ENCODE measurements around the gene ERFE. TPM values are rescaled to one million over a fixed set of nuclear protein-coding genes. Genes with fewer than 3 reads are reported as not detected.

The ERFE gene
- total RNA-seq, 1 experiment from 2014 or later = 4.5 TPM

DNA sequence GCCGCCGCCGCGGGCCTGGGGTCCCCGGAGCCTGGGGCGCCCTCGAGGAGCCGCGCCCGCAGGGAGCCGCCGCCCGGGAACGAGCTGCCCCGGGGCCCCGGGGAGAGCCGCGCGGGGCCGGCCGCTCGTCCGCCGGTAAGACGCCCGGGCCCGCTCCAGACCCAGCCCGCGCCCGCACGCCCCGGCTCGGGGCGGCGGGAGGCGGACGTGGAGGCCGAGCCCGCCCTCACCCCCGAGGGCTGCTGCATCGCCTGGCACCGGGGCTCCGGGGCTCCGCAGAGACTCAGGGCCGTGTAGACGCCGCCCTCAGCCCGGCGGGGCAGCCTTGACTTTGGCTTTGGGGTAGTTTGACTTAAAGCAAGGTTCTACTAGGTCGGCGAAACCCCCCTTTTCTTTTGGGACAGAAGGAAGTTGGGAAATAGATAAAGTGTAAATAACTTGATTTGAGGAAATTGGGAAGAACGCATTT is 335 bp downstream of the ERFE start:
- peaks cover 11% of the 10 kb centered on the region for H3K4me1 Mint-ChIP-seq
- DNase-seq (ENCODE audit: low spot score) = no peak
- CTCF ChIA-PET = interaction anchor here (0.6 to 2.2 kb wide), 7 partner anchors 17 to 301 kb away, joined by 3 to 35 read pairs (median 3); no protein-coding TSS in a partner anchor
- ATAC-seq = peak; percentile 6
- H3K36me3 Mint-ChIP-seq = no peaks in the 10 kb centered on the region
- peaks cover 42% of the 10 kb centered on the region for H3K27me3 Mint-ChIP-seq (ENCODE audit: low read depth)
- no peak overlapping the region for H3K27ac Mint-ChIP-seq
- peak overlapping the region; percentile 71 for H3K4me3 Mint-ChIP-seq
- H3K9me3 Mint-ChIP-seq = peaks cover 5% of the 10 kb centered on the region
- POLR2A ChIA-PET = no interaction called here
- TF ChIP-seq, protein P1, sequence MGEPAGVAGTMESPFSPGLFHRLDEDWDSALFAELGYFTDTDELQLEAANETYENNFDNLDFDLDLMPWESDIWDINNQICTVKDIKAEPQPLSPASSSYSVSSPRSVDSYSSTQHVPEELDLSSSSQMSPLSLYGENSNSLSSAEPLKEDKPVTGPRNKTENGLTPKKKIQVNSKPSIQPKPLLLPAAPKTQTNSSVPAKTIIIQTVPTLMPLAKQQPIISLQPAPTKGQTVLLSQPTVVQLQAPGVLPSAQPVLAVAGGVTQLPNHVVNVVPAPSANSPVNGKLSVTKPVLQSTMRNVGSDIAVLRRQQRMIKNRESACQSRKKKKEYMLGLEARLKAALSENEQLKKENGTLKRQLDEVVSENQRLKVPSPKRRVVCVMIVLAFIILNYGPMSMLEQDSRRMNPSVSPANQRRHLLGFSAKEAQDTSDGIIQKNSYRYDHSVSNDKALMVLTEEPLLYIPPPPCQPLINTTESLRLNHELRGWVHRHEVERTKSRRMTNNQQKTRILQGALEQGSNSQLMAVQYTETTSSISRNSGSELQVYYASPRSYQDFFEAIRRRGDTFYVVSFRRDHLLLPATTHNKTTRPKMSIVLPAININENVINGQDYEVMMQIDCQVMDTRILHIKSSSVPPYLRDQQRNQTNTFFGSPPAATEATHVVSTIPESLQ (CRISPR knock-in tag; IDR thresholded peaks at IDR 0.05) = no peak
- no peak for TF ChIP-seq ZNF121 (CRISPR knock-in tag; IDR thresholded peaks at IDR 0.05)
- TF ChIP-seq ZNF396 (CRISPR knock-in tag; IDR thresholded peaks at IDR 0.05; ENCODE audit: borderline replicate concordance) = no peak
- TF ChIP-seq MXD4 (CRISPR knock-in tag; IDR thresholded peaks at IDR 0.05; ENCODE audit: borderline replicate concordance) = no peak
- no peak for TF ChIP-seq EMX1 (CRISPR knock-in tag; IDR thresholded peaks at IDR 0.05)
- no peak for TF ChIP-seq JUN (CRISPR knock-in tag; IDR thresholded peaks at IDR 0.05)
- TF ChIP-seq, protein P2, sequence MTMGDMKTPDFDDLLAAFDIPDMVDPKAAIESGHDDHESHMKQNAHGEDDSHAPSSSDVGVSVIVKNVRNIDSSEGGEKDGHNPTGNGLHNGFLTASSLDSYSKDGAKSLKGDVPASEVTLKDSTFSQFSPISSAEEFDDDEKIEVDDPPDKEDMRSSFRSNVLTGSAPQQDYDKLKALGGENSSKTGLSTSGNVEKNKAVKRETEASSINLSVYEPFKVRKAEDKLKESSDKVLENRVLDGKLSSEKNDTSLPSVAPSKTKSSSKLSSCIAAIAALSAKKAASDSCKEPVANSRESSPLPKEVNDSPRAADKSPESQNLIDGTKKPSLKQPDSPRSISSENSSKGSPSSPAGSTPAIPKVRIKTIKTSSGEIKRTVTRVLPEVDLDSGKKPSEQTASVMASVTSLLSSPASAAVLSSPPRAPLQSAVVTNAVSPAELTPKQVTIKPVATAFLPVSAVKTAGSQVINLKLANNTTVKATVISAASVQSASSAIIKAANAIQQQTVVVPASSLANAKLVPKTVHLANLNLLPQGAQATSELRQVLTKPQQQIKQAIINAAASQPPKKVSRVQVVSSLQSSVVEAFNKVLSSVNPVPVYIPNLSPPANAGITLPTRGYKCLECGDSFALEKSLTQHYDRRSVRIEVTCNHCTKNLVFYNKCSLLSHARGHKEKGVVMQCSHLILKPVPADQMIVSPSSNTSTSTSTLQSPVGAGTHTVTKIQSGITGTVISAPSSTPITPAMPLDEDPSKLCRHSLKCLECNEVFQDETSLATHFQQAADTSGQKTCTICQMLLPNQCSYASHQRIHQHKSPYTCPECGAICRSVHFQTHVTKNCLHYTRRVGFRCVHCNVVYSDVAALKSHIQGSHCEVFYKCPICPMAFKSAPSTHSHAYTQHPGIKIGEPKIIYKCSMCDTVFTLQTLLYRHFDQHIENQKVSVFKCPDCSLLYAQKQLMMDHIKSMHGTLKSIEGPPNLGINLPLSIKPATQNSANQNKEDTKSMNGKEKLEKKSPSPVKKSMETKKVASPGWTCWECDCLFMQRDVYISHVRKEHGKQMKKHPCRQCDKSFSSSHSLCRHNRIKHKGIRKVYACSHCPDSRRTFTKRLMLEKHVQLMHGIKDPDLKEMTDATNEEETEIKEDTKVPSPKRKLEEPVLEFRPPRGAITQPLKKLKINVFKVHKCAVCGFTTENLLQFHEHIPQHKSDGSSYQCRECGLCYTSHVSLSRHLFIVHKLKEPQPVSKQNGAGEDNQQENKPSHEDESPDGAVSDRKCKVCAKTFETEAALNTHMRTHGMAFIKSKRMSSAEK (CRISPR knock-in tag; IDR thresholded peaks at IDR 0.05; ENCODE audit: borderline replicate concordance) = no peak
- TF ChIP-seq, protein P3, sequence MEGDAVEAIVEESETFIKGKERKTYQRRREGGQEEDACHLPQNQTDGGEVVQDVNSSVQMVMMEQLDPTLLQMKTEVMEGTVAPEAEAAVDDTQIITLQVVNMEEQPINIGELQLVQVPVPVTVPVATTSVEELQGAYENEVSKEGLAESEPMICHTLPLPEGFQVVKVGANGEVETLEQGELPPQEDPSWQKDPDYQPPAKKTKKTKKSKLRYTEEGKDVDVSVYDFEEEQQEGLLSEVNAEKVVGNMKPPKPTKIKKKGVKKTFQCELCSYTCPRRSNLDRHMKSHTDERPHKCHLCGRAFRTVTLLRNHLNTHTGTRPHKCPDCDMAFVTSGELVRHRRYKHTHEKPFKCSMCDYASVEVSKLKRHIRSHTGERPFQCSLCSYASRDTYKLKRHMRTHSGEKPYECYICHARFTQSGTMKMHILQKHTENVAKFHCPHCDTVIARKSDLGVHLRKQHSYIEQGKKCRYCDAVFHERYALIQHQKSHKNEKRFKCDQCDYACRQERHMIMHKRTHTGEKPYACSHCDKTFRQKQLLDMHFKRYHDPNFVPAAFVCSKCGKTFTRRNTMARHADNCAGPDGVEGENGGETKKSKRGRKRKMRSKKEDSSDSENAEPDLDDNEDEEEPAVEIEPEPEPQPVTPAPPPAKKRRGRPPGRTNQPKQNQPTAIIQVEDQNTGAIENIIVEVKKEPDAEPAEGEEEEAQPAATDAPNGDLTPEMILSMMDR (IDR thresholded peaks at IDR 0.05) = no peak
- no peak for TF ChIP-seq ATF1 (CRISPR knock-in tag; IDR thresholded peaks at IDR 0.05)
- no peak for TF ChIP-seq ZNF219 (CRISPR knock-in tag; IDR thresholded peaks at IDR 0.05; ENCODE audit: borderline replicate concordance)
- TF ChIP-seq, protein P4, sequence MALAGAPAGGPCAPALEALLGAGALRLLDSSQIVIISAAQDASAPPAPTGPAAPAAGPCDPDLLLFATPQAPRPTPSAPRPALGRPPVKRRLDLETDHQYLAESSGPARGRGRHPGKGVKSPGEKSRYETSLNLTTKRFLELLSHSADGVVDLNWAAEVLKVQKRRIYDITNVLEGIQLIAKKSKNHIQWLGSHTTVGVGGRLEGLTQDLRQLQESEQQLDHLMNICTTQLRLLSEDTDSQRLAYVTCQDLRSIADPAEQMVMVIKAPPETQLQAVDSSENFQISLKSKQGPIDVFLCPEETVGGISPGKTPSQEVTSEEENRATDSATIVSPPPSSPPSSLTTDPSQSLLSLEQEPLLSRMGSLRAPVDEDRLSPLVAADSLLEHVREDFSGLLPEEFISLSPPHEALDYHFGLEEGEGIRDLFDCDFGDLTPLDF (CRISPR knock-in tag; IDR thresholded peaks at IDR 0.05) = no peak
- TF ChIP-seq, protein P5, sequence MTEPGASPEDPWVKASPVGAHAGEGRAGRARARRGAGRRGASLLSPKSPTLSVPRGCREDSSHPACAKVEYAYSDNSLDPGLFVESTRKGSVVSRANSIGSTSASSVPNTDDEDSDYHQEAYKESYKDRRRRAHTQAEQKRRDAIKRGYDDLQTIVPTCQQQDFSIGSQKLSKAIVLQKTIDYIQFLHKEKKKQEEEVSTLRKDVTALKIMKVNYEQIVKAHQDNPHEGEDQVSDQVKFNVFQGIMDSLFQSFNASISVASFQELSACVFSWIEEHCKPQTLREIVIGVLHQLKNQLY (CRISPR knock-in tag; IDR thresholded peaks at IDR 0.05) = no peak
- no peak for TF ChIP-seq JAZF1 (CRISPR knock-in tag; IDR thresholded peaks at IDR 0.05)
- TF ChIP-seq ZNF138 (CRISPR knock-in tag; conservative IDR thresholded peaks at IDR 0.05) = no peak
- no peak for TF ChIP-seq SOX15 (CRISPR knock-in tag; IDR thresholded peaks at IDR 0.05)
- TF ChIP-seq, protein P6, sequence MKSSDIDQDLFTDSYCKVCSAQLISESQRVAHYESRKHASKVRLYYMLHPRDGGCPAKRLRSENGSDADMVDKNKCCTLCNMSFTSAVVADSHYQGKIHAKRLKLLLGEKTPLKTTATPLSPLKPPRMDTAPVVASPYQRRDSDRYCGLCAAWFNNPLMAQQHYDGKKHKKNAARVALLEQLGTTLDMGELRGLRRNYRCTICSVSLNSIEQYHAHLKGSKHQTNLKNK (CRISPR knock-in tag; IDR thresholded peaks at IDR 0.05) = no peak
- TF ChIP-seq, protein P7, sequence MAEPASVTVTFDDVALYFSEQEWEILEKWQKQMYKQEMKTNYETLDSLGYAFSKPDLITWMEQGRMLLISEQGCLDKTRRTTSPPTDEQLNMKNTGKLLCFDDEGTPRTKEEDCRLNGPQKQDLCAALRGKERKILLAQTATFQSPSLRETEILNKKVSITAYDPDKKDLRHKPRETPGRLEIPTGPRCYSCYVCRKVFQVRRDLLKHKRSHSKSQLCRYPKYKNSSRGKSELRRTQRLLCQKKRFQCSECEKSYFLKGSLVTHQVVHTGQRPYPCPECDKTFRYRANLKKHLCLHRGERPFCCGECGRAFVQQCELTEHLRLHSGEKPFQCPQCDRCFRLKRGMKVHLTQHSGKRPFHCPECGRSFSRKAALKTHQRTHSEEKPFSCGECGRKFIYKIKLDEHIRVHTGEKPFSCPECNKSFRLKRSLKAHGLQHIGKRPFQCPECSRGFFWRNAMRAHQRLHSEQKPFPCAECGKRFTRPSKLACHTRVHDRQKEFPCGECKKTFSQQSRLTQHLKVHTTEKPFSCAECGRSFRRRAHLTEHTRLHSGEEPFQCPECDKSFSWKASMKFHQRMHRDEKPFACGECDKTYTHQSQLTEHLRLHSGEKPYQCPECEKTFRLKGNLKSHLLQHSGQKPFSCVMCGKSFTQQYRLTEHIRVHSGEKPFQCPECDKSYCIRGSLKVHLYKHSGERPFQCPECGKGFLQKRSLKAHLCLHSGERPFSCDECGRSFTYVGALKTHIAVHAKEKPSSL (CRISPR knock-in tag; conservative IDR thresholded peaks at IDR 0.05) = no peak
- TF ChIP-seq FOXP1 (CRISPR knock-in tag; IDR thresholded peaks at IDR 0.05; ENCODE audit: borderline replicate concordance) = no peak

All from WTC11 (cell line).